Amygdala (tissue), 56 donors: Measurements from ENCODE around the gene EPHA6.

ENCODE experiments used
- DNase-seq, 56 donors: peaks; one replicate each; lab custom pipeline; 2025; lab: John Stamatoyannopoulos, UW

The EPHA6 gene

DNA sequence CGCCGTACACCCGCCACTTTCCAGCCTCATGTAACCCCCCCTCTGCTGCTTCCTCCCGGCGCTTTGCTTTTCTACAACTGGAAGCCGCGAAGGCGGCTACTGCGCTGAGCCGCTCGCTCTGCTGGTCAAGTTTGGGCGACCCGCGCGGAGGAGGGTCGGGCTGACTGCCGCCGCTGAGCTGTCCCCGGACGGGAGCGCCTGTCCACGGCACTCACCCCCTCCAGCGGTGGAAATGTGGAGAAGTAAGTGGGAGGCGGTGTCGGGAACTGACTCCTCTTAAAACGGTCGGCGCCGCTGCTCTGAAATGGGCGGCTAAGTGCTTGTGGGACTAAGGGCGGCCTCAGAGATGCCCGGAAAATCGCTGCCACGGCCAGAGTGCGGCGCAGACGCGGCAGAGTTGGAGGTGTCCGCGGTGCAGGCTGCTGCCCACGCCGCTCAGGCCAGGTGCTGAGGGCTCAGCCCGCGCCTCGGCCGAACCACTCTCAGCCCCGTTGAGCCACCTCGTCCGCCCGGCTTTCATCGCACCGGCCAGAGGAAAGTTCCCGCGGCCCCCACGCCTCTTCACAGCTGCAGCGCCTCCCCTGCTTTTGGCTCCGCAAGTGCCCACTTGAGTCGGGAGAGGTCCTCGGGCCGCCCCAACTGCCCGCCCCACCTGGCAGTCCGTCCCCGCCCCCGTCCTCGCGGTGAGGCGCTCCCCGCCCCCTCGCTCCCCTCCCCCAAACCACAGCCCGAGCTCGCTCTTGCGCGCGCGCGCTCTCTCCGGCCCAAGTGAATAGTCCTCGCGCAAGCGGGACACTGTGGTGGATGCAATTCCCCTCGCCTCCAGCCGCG is at the start of gene EPHA6:
Gene EPHA6, plus strand, starts transcription at position 775 of the 831 bp plus-strand sequence.
- peak in 45 of 56 donors; percentile 5 to 75 (median 44) for DNase-seq

DNA sequence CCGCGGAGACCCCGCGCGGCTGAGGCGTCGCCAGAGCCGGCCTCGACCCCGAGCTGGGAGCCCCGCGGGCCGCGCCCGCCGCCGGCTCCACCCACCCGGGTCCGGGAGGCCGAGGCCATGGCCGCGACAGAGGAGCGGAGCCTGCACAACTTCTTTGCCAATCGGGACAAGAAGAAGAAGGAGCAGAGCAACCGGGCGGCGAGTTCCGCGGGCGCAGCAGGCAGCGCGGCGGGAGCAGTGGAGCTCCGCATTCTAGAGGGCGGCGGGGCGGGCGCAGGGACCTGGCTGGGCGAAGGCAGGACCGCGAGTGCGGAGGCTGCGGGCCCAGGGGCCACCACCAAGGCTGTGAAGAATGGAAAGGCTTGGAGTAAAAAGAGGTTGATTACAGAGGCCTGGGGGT is 37.6 kb upstream of the EPHA6 start:
- DNase-seq = no peak

DNA sequence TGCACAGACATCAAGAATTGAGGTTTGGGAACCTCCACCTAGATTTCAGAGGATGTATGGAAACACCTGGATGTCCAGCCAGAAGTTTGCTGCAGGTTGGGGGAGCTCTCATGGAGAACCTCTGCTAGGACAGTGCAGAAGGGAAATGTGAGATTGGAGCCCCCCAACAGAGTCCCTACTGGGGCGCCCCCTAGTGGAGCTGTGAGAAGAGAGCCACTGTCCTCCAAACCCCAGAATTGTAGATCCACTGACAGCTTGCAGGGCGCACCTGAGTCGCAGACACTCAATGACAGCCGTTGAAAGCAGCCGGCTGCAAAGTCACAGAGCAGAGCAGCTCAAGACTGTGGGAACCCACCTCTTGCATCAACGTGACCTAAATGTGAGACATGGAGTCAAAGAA is 34.6 kb upstream of the EPHA6 start:
- no peak for DNase-seq

DNA sequence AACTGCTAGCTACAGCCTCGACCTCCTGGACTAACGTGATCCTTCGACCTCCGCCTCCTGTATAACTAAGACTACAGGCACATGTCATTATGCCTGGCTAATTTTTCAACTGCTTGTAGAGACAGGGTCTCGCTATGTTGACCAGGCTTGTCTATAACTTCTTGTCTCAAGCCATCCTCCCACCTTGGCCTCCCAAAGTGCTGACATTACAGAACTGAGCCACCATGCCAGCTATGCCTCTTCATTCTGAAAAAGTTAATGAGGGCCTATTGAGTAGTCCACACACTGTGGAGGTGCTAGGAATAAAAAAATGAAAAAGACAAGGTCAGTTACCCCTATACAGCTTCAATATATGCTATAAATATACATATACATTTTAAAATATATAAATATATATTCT is 18.3 kb upstream of the EPHA6 start:
- DNase-seq = no peak

DNA sequence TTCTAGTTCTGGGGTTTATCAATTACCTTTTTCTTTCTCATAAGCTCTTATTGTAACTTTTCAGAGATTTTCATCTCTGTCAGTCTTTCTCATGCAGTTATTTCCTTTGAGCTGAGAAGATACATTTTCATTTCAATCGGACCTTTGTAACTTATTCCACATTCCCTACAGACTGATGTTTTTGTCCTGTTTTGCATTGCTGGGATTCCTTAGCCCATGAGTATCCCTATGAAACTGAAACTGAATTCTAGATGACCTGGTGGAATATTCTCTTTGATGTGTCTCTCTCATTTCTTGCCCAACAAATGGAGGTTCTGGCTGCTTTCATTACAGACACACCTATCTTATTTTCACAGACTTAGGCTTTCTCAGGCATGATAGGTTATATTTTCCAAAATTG is 10.5 kb upstream of the EPHA6 start:
- DNase-seq = no peak

DNA sequence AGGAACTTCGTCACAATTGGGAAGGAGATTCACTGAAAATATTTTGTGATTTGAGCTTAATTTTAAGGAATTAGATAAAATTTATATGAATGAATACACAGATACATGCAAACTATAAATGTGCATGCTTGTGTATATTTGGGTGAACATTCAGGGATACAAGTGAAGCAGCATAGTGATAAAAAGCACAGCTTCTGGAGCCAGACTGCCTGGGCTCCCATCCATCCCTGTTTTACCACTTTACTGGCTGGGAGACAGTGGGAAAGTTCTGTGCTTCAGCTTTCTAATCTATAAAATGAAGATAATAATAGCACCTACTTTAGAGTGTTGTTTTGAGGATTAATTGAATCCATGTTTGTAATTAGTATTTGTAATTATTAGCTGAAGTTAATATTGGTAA is 8.1 kb upstream of the EPHA6 start:
- DNase-seq = no peak

DNA sequence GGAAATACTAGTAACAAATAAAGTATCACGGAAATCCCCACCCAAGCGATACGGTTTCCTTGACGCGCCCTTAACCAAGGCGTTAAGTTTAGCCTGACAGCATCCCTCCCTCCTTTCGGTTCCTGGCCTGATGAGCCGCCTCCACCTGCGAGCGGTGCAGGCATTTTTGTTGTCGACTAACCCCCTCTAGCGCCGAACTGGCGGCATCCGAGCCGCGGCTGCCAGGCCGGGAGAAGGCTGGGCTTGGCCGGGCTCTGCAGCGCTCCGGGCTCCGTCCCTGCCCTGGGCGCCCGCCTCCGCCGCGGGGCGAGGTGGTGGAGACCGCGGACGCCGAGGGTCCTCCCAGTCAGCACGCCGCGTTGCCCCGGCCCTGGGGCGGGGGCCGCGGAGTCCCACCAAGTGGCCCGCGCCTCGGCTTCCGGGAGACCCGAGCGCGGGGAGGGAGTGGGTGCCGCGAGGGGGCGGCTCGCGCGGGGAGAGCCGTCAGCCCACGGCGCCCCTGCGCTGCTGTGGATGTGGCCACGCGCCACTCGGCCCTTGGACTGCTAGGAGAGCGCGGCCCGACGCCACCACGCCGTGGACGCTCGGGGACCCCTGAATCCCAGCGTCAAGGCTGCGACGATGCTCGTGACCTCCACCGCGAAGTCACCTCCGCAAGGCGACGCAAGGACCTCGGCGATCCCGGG is 1.1 kb upstream of the EPHA6 start:
- peak in 50 of 56 donors; percentile 11 to 80 (median 54) for DNase-seq

DNA sequence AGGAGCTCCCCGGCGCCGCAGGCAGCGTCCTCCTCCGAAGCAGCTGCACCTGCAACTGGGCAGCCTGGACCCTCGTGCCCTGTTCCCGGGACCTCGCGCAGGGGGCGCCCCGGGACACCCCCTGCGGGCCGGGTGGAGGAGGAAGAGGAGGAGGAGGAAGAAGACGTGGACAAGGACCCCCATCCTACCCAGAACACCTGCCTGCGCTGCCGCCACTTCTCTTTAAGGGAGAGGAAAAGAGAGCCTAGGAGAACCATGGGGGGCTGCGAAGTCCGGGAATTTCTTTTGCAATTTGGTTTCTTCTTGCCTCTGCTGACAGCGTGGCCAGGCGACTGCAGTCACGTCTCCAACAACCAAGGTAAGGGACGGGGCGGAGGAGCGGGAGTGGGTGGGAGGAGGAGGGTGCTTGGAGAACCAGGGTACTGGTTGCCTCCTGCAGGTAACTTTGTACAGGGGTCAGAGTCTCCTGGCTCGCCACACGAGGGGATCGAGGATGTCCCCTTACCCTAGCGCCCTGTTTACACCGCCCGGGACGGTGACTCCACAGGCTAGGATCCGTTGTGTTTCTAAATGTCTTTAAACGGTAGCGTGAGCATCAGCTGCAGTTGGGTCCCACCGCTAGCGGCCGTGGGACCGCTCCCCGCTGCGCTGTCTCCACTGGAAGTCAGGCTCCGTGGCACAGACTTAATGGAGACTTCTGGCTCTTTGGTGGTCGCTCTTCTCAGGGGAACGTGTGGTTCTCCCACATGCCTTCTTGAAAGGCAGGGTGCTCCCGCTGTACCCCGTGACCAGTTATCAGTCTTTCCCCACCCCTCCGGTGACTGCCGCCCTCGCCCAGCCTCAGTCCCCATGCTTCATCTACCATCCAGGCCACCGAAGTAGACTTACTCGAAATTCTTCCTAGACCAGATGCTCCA is 515 bp downstream of the EPHA6 start:
- DNase-seq = peak in 21 of 56 donors; percentile 3 to 63 (median 31)

DNA sequence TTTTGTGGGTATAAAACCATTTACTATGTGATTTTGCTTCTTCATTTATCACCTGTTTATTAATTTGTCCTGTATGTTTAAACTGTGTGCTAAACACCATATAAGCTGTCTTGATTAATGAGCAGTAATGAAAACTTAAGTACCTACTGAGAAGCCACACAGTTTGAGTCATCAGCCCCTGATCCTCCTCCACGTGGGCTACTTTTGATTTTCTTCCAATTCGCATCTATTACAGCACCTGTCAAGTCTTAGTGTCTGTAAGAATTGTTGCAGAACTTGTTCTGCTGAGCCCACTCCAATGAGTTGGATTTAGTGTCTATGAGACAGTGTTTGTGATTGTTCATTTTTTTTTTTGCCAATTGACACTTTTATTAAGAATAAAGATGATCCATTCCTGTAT is 16.8 kb downstream of the EPHA6 start:
- DNase-seq = peak in 4 of 56 donors; percentile 0 to 27 (median 14)

DNA sequence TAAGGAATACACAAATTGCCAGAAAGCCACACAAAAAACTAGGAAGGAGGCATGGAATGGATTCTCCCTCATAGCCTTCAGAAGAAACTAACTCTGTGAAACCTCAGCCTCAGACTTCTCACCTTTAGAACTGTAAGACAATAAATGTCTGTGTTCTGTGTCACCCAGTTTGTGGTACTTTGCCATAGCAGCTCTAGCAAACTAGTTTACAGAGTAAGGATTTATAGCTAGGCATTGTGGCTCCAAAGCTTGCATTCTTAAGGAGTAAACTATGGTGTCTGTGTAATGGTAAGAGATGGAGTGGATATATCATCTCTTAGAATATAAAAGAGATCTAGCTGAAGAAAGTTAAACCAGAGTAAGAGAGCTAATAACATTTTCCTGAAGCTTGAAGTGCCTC is 18.9 kb downstream of the EPHA6 start:
- no peak for DNase-seq

DNA sequence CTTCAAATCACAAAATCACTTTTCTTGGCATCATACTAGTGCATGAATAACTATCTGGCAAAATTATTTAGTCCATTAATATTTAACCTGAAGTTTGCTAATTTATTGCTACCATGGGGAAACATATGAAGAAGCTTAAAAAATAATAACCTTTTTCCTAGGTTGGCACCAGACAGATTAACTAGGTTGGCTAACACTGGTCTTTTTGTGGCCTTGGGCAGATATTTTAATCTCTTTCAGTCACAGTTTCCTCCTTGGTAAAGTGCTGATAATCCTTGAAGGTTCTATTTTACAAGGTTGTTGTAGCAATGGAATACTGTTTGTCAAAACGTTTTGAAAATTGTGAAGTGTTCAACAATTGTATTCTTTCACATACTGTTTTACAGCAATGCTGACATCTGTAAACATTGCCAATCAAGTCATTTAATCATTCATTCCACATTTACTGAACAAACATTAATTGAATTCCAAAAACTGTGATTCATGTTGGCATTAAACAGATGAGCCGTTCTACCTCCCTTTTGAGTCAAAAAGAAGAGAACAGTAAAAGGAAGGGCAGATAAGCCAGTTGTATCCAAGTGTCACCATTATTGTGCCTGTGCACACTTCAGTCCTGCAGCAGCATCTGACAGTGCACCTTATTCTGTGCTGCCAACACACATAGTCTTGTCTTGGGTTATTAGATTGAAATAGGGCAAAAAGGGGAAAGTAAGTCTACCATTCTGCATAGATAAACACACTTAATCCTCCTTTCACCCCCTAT is 21.9 kb downstream of the EPHA6 start:
- DNase-seq = no peak

DNA sequence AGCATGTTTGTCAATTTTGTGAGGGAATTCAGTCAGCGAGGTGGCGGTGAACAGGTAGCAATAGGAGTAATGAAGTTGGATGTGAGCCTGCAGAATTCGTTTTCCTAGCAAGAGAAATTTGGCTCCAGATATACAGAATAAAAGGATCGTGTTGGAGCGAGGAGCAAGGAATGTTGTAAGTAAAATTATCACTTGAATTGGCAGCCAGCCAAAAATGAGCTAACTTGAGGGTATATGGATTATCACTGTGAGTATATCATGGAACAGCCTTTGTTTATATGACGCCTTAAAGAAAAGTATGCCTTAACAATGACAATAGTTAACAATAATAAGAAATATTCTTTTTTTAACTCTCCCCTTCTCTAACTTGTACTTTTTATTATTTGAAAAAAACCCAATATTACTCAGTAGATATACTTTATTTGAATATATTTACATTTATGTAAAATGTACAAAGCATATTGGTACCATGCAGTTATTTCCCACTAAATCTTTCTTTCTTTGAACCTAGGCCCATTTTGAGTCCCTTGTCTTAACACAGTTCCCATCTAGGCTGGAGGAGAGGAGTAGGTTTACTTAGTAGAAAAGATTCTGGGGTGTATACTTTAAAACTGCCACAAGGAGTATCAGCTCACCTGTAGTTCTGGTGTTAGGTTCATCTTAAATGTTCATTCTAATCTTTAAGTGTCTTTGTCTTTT is 29.3 kb downstream of the EPHA6 start:
- DNase-seq = peak in 1 of 56 donors; percentile 1

DNA sequence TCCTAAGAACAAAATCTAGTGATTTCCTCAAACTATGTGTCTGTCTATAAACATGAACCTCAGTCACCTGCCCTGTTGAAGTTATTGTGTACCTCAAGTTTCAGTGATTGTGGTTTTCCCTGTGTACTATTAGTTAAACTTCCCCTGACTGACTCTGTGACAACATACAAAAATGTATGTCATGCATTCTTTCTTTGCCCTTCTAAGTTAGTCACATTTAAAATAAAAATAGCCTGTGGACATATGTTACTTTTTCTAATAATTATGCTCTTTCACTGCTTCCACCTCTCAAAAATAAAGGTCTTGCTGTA is 29.8 kb downstream of the EPHA6 start:
- DNase-seq = no peak

DNA sequence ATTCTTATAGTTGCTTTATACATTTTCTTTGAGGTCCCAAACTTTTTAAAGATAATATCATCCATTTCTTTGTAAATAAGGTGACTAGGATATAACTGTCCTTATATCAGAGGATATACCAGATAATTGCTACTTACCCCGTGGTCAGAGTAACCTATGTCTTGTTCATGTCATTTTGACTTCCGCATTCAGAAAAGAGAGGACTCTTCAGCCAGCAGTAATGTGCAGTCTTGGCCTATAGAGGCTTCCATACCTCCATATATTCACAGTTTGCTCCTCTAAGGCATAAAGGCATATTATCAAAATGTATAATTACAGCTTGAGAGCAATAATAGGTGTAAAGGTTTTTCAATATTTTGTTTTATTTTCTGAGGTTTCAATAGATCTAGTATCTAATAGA is 38.5 kb downstream of the EPHA6 start:
- no peak for DNase-seq

DNA sequence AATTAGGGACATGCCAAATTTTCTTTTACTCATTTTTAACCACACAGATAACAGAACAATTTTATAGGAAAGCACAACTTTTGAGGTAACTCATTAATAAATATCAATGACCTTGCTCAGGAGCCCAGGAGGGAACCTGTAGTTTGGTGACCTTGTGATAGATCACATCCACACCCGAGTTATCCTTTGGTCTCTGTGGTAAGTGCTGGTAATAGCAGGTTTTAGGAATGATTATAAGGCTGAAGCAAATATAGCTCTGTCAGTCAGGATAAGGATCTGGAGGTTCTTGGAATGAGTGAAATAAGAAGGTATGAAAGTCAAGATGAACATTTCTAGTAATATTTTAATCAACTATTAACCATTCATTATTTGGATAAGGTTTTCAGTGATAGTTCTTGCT is 46.5 kb downstream of the EPHA6 start:
- no peak for DNase-seq

DNA sequence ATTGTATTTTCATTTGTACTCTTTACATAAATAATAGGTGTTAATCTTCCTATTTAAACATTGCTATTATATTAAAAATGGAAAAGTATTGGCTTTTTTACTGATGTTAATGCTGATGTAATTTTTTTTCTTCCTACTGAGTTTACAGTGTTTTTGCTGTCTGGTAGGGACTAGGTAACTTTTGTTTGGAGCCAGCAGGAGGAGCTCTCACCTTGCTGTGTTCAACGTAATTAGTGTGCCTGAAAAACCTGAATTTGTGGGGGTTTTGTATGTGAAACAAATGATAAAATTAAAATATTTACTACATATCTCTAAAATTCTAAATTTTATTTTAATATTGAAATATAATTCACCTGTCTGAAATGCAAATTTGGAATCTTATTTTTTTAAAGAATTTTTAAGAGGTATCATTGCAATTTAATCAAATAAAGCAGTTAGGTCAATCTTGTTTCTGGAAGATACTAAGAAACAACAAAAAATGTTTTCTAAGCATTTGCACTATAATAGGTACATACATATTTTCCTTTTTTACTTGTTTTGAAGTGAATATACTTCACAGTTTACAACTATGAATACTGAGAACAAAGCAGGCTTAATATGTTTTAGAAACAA is 48.8 kb downstream of the EPHA6 start:
- peak in 5 of 56 donors; percentile 1 to 5 (median 1) for DNase-seq

DNA sequence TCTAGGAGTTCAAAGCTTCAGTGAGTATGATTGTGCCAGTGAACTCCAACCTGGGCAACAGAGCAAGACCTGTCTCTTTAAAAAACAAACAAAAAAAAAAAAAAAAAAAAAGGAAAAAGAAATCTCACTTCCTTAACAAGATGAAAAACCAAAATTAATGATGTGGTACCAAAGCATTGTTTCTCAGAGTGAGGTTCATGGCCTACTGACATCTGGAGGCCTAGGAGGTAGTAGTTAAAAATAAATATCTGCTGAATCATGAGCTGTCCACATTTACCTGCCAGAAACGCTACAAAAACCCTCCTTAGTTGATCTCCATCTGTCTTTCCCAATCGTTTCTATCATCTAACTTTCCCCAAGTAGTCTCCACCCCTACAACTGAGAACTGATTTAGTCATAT is 51.2 kb downstream of the EPHA6 start:
- no peak for DNase-seq

DNA sequence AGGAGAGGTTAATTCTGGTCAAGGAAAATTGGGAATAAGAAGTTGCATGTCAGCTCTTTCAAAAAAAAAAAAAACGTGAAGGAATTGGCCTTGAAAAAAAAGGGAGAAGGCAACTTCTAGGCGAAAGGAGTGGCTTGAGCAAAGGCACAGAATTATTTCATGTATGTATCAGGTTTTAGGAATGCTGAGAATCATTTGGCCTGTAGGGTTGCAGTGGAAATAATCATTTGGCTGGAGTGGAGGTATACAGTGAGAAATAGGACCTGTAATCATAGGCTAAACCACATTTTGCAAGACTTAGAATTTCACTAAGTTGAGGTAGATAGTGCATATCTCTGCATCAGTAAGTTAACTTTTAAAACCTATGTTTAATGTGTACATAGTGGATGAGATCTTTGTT is 54.9 kb downstream of the EPHA6 start:
- DNase-seq = no peak

DNA sequence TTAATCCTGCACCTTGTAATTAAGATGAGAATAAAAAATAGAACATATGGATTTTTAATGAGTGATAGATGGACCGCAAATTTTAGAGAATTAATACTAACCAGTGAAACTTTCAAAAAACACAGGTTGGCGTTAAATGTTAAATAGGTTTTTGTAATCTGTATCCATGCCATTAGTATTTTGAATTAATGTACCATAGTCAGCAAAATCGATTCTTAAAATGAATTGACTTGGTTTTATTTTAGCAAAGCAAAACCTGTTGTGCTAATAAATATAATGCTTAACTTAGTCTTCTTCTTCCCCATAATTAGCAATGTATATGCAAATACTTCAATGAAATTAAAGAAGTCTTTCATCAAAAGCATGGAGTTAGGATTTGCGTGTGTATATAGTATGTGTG is 63.1 kb downstream of the EPHA6 start:
- no peak for DNase-seq
